PC-3 (cell line): Measurements from ENCODE around the gene MTMR4.

ENCODE experiments used
- EZH2 ChIP-seq: fragments of 300-600 bp; sonication (generic); IDR thresholded peaks from one replicate; pipeline ENCODE4 v1.6.1; 2017; ENCODE audit warnings: antibody characterized with exemption, mild to moderate bottlenecking, low read length; ENCODE audit not compliant: unreplicated experiment
- EZH2phosphoT487 ChIP-seq: fragments of 300-600 bp; sonication (generic); IDR thresholded peaks from 2 replicates; pipeline ENCODE4 v1.6.1; 2018; ENCODE audit warnings: mild to moderate bottlenecking, antibody characterized with exemption, low read length, borderline replicate concordance
- TF ChIP-seq, protein P1 (sequence below): fragments of 300-600 bp; sonication (generic); conservative IDR thresholded peaks from 2 replicates; pipeline ENCODE4 v1.5.1; 2017; ENCODE audit warnings: antibody characterized with exemption, low read depth, mild to moderate bottlenecking, low read length

GRCh38 chr17:58503866-58504265 is 10.6 kb downstream of the MTMR4 start:
- TF ChIP-seq EZH2 (no peak), EZH2phosphoT487 (no peak)
- TF ChIP-seq, protein P1, sequence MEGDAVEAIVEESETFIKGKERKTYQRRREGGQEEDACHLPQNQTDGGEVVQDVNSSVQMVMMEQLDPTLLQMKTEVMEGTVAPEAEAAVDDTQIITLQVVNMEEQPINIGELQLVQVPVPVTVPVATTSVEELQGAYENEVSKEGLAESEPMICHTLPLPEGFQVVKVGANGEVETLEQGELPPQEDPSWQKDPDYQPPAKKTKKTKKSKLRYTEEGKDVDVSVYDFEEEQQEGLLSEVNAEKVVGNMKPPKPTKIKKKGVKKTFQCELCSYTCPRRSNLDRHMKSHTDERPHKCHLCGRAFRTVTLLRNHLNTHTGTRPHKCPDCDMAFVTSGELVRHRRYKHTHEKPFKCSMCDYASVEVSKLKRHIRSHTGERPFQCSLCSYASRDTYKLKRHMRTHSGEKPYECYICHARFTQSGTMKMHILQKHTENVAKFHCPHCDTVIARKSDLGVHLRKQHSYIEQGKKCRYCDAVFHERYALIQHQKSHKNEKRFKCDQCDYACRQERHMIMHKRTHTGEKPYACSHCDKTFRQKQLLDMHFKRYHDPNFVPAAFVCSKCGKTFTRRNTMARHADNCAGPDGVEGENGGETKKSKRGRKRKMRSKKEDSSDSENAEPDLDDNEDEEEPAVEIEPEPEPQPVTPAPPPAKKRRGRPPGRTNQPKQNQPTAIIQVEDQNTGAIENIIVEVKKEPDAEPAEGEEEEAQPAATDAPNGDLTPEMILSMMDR: no peak
